ENCODE results near the gene ALDH1L1.

The ALDH1L1 gene

GRCh38 chr3:126191246-126191645 is 10.9 kb upstream of the ALDH1L1 start:
- no peak for DNase-seq

GRCh38 chr3:126187920-126188319 is 7.5 kb upstream of the ALDH1L1 start:
- DNase-seq, result no peak

GRCh38 chr3:126186749-126187148 is 6.4 kb upstream of the ALDH1L1 start:
- no peak for DNase-seq

- no peak for DNase-seq
Measured at GRCh38 chr3:126186271-126186670, 5.9 kb upstream of the ALDH1L1 start.

DNA sequence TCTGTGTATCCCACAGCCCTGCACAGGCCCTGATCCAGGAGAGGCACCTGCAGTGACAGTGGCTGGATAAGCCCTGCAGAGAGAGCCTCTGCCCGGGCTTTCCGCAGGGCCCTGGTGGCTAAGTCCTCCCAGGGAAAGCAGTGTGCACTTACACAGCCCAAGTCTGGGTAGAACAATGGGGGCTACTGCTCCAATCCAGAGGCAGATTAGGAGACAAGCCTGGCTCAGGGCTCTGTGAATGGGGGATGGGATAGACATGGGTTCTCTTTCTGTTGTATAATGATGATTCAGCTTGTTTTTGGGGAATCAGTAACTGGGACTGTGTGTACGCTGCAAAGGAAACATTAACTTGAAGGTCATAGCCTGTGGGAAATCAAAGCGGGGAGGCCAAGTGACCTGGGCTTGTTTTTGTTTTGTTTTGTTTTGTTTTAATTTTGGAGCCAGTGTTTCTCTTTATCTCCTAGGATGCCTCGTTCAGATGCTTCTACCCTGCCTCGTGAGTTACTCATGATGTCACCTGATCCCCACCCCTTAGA is 4.1 kb upstream of the ALDH1L1 start:
- no peak for DNase-seq

DNA sequence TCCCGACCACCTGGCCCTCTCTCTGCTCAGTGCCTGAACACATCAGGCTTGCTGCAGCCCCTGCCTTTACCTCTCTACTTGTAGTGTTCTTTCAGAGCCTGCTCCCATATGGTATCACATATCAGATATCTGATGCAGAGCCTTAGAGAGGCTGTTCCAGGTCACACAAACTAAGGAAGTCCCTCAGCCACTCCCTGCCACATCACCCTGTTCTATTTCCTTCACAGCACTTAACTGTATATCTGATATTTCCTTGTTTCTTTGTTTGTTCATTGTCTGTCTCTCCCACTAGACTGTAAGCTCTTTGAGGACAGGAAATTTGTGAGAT is 976 bp upstream of the ALDH1L1 start:
- DNase-seq, result no peak

DNA sequence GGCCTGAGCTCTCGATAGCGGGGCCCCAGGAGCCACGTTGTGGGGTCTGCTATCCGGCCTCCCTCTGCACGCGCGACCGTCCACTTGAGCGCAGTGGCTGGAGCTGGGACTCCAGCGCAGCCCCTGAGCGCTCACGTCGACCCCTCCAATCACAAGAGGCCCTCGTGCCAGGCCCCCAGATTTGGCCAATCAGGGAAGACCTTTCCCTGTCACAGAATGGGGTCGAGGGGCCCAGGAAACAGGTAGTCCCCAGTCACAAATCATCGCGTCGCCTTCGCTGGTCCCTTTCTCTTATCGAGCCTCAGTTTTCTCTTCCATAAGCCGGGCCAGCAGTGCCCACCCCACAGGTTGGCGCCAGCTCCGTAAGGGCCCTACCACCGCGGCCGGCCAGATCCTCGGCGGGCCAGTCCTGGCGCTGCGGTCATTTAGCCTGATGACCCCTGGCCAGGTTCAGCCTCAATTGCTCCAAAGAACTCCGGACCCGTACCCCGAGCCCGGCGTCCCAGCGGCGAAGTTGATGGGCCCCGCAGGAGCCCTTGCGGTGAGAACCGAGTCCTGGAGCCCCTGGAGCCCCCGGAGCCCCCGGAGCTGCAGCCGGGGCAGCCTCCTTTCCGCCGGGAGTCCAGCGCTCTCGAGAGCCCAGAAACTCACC is 435 bp downstream of the ALDH1L1 start:
- no peak for DNase-seq

DNA sequence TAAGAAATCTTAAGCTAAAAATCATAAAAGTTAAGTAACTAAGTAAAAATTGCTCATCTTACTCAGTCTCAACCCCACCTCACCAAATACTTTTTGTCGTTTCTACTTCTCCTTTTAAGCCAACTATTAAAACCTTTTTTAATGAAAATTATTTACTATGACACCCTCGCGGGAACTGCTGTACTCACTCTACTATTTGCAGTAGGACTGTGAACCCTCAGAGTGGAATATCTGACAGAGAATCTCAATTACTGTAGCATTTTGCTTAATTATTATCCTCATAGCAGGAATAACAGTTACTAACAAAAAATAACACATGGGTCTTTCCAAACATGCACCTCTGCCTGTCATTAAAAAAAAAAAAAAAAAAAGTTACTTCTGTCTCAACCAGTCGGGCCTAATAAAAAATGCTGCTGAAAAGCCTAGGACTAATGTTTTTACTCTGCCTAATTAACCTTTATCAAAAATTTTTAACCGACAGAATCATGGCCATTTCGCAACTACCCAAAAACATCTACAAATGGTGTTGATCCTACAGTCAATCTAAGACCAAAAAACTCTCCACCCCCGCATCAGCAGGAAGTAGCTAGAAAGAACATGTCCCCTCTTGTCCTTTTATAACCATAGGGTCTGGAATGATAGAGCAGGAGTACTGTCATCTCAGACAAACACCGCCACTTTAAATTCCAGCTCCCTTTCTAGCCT is 10.2 kb downstream of the ALDH1L1 start:
- no peak for DNase-seq

- no peak for DNase-seq
Measured at GRCh38 chr3:126167566-126167965, 12.8 kb downstream of the ALDH1L1 start.

- no peak for DNase-seq
Measured at GRCh38 chr3:126166009-126166408, 14.4 kb downstream of the ALDH1L1 start.

- DNase-seq, result no peak
Measured at GRCh38 chr3:126161309-126161708, 19.1 kb downstream of the ALDH1L1 start.

DNA sequence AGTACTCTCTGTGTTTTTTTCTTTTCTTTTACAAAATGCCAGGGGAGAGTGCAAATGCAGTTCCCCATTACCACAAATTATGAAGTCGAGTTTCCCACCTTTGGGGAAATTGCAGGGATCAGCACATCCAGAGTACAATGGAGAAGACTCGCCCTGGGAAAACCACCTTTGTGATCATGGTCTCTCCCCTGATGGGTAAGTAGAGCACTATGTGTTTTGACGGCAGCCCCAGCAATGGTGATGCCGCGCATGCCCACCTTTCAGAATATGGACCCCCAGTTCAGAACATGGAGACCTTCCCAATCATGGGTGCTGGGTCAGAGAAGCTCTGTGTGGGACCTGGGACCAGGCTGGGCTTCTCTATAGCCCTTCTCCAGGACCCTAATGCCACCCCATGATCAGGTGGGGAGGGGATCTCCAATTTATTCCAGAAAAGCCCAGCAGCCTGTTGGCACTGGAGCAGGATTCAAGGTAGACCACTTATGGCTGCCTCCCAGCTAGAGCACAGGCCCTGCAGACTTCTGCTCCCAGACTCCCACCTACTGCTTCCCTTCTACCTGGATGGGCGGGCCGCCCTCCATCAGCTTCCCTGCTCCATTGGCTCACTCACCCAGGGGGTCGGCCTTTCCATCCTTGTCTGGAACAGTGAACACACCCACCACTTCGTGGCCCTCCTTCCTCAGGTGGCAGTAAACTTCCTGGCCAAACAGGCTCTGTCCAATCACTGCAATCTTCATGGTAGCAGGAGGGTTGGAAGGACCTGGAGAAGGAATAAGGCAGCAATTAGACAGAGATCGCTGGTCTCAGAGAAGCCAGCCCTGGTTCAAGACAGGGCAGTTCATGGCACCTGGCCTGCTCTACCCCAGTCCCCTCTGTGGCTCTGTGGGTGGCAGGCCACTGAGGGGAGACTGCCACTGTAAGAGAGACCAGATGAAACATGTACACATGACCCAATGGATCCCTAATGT is 19.9 kb downstream of the ALDH1L1 start:
- no peak for DNase-seq

GRCh38 chr3:126159476-126159875 is 20.9 kb downstream of the ALDH1L1 start:
- no peak for DNase-seq

DNA sequence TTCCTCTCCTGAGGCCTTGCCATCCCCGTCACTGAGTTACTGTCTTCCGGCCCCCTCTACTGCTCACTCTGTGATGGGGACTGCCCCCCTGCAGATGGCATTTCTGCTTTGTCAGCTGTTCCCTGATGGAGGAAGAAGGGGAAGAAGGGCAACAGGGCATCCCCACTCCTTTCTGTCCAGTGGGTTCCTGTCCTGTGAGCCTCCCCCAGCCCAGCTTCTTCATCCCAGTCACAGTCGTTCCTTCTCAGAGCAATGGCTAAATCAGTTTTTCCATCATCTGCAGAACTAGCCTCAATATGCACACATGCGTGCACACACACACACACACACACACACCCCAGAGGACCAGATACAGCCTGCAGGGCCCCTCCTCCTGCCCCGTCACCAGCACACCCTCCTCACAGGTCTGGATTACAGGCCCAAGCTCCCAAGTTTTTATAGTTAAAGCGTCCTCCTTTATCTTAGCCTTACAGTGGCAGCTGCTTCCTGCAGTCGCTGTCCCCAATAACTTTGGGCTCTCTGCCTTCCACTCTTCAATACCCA is 21.4 kb downstream of the ALDH1L1 start:
- no peak for DNase-seq

DNA sequence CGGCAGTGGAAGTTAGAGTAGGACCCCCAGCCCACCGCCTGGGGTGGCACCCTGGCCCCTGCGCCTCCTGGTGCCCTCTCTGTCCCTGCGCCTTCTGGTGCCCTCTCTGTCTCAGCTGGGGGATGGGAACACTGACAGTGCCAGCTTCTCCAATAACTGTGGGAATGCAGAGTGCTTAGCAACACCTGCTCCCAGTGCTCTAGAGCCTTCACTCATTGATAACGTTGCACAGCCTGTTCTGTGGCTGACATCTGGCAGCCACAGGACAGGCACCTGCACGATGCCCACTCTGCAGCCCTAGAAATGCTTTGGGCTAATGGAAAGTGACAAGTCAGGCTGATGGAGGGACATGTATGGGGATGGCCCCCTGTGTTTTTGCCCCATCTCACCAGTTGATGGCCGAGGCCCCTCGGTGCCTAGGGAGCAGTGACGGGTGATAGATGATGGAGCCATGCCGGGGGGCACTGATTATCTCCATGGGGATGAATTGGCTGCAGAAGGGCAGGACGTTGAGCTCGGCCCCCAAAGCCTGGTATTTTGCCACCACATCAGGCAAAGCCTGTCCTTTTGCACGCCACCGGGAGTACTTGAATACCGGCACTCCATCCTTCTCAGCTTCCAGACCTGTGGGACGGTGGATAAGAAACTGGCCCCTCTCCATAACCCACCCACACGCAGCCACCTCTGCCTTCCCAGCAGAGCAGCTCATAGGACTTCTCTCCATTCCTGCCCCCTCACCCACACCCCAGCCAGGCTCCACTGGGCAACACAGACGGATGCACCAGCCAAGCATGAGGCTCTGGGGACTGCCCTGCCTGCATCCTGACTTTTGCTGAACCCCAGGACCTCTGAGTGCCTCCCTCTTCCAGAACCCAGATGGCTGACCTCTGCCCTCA is 22.1 kb downstream of the ALDH1L1 start:
- DNase-seq, result no peak

- no peak for DNase-seq
Measured at GRCh38 chr3:126157083-126157768, 23.2 kb downstream of the ALDH1L1 start.

DNA sequence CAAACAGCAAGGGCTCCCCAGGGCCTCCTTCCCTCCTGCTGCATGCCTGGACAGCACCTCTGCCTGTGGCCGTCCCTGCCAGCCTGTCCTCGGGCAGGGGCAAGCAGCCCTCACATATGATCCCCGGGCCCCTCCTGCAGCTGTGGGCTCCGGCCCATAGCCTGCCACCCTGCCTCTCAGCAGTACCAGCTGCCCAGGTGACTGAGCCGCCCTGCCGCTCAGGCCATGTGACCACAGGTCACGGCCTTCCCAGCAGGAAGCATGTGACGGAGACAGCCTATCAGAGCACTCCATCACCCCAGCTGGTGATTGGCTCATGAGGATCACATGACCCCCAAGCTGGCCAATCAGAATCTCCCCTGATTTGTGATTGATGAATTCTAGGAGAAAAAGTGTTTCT is 23.9 kb downstream of the ALDH1L1 start:
- DNase-seq, result no peak

DNA sequence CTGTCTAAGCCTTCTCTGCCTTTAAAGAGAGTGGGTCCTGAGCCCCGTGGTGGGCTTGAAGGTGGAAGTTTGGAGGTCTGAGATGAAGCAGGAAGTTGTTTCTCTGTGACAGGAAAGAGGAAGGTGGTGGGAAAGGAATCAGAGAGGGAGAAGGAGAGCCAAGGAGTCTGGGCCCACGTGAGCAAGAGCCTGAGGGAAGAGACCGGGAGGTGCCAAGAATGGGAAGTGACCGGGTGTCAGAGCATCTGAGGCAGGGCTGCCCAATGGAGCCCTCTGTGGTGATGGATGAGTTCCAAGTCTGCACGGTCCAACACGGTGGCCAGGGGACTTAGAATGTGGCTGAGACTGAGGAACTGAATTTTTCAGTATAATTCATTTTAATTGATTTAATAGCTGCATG is 24.6 kb downstream of the ALDH1L1 start:
- no peak for DNase-seq

GRCh38 chr3:126155280-126155640 is 25.1 kb downstream of the ALDH1L1 start:
- no peak for DNase-seq

DNA sequence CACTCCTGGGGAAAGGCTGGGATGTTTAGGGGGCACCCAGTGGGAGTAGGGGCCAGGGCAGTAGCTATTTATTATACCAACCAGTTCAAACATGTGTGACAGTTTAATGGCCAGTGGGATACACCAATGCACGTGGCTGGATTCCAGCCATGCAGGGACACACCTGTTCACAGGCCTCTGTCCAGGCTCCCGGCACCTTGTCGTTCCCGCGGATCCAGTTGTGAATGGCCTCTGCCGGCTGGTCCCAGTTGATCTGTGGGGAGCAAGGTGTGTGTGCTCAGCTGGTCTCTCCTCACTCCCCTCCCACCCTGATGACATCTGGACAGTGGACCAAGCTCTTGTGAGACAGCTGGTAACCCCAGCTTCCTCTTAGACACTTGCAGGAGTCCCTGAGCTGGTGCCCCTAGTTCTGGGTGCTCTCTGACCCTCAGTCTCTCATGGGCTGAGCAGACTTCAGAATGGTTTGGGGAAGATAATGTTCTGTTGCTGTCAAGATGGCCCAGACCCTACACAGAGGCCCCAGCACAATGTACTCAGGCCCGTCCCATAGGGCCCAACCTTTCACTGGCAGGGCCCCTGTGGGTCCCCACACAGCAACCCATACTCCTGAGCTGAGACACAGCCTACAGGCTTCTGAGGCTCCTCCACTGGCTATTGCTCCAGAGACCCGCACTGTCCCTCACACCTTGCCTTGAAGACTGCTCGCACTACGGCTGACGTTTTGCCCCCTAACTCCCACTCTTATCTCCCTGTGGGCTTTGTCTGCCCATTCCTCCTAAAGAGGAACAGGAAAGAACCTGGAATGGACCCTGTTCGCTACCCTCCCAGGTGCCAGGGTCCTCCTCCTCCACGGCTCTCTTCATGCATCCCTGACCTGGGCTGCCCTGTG is 25.8 kb downstream of the ALDH1L1 start:
- DNase-seq, result no peak

Data from NCI-H187 treated with DMSO at 0.1 percent for 48 hours (cell line).